HepG2 (cell line): Measurements from ENCODE around the gene SLC44A4. TPM values are rescaled to one million over a fixed set of nuclear protein-coding genes. Genes with fewer than 3 reads are reported as not detected.

ENCODE experiments used
- CAMTA2 ChIP-seq: sonication (generic); formaldehyde crosslinking; IDR thresholded peaks from 2 replicates; pipeline ENCODE4 v1.4.0; 2020; ENCODE audit warnings: mild to moderate bottlenecking, missing genetic modification reagents, borderline replicate concordance
- FOXK2 ChIP-seq: fragments of 450-650 bp; IDR thresholded peaks from 2 replicates; pipeline ENCODE4 v1.6.1; 2016
- GZF1 ChIP-seq: sonication (generic); formaldehyde crosslinking; IDR thresholded peaks from 2 replicates; pipeline ENCODE4 v1.5.1; 2020; ENCODE audit warnings: mild to moderate bottlenecking, missing genetic modification reagents
- KAT8 ChIP-seq: IDR thresholded peaks from 2 replicates; pipeline ENCODE4 v1.6.1; 2016; ENCODE audit warnings: missing genetic modification reagents, missing compliant biosample characterization
- KDM5B ChIP-seq: sonication (generic); formaldehyde crosslinking; IDR thresholded peaks from 2 replicates; pipeline ENCODE4 v1.4.0; 2020; ENCODE audit warnings: missing genetic modification reagents, mild to moderate bottlenecking, borderline replicate concordance
- TEAD2 ChIP-seq: sonication (generic); formaldehyde crosslinking; IDR thresholded peaks from 2 replicates; pipeline ENCODE4 v1.9.0; 2021; ENCODE audit warnings: missing genetic modification reagents
- ZFAT ChIP-seq: sonication (generic); formaldehyde crosslinking; conservative IDR thresholded peaks from 2 replicates; pipeline ENCODE4 v1.8.1; 2023; ENCODE audit warnings: missing genetic modification reagents, inconsistent platforms
- ZKSCAN5 ChIP-seq: sonication (generic); formaldehyde crosslinking; IDR thresholded peaks from 2 replicates; pipeline ENCODE4 v1.5.1; 2020; ENCODE audit warnings: mild to moderate bottlenecking, missing genetic modification reagents
- ZMAT3 ChIP-seq: sonication (generic); formaldehyde crosslinking; conservative IDR thresholded peaks from 2 replicates; pipeline ENCODE4 v1.7.0; 2021; ENCODE audit warnings: missing genetic modification reagents
- ZNF746 ChIP-seq: sonication (generic); formaldehyde crosslinking; IDR thresholded peaks from 2 replicates; pipeline ENCODE4 v1.8.0; 2022; ENCODE audit warnings: mild to moderate bottlenecking, missing genetic modification reagents
- polyA plus RNA-seq, 8 experiments: library from polyadenylated mRNA; depleted of rRNA in 3 of 8; stranded (reverse) in 7 of 8; unstranded in 1 of 8; fragments of >200 nt; fragmentation: Illumina TruSeq in 4 of 8; extraction: Trizol in 4 of 8; gene quantifications; 2 replicates each; pipeline versions ENCODE4 v1.2.1 to v1.2.3, GENCODE V29; 2011 to 2016; ENCODE audit warnings: low read depth in 4 of 8, missing spikeins in 1 of 8, mixed read lengths in 1 of 8; ENCODE audit not compliant: insufficient read depth in 1 of 8
- total RNA-seq, 5 experiments: library from RNA; depleted of rRNA; stranded (reverse); fragments of >200 nt; fragmentation: Illumina TruSeq; extraction: Trizol; gene quantifications; 2 replicates each; pipeline ENCODE4 v1.2.3, GENCODE V29; 2016; ENCODE audit warnings: low read depth in 1 of 5
- TF ChIP-seq, protein P1 (sequence below): sonication (generic); formaldehyde crosslinking; IDR thresholded peaks from 2 replicates; pipeline ENCODE4 v1.5.1; 2020; ENCODE audit warnings: mild to moderate bottlenecking, missing genetic modification reagents, borderline replicate concordance
- TF ChIP-seq, protein P2 (sequence below): sonication (generic); formaldehyde crosslinking; IDR thresholded peaks from 2 replicates; pipeline ENCODE4 v1.4.0; 2020; ENCODE audit warnings: mild to moderate bottlenecking, low read depth, missing genetic modification reagents
- TF ChIP-seq, protein P3 (sequence below): IDR thresholded peaks from 2 replicates; pipeline ENCODE4 v1.6.1; 2016
- TF ChIP-seq, protein P4 (sequence below): sonication (generic); formaldehyde crosslinking; IDR thresholded peaks from 2 replicates; pipeline ENCODE4 v1.9.0; 2021; ENCODE audit warnings: missing genetic modification reagents, borderline replicate concordance
- TF ChIP-seq, protein P5 (sequence below): sonication (generic); formaldehyde crosslinking; IDR thresholded peaks from 2 replicates; pipeline ENCODE4 v1.4.0; 2020; ENCODE audit warnings: missing genetic modification reagents; ENCODE audit errors: not compliant biosample characterization
- TF ChIP-seq, protein P6 (sequence below): IDR thresholded peaks from 2 replicates; pipeline ENCODE4 v1.6.1; 2012; ENCODE audit warnings: low read length, improper control_type of control experiment

Gene SLC44A4
- total and polyA plus RNA-seq, 2 of the 13 experiments (the other 11 are each of a cell fraction or from before 2014, with no cell fraction given) = 3.5 to 5.9 TPM

DNA sequence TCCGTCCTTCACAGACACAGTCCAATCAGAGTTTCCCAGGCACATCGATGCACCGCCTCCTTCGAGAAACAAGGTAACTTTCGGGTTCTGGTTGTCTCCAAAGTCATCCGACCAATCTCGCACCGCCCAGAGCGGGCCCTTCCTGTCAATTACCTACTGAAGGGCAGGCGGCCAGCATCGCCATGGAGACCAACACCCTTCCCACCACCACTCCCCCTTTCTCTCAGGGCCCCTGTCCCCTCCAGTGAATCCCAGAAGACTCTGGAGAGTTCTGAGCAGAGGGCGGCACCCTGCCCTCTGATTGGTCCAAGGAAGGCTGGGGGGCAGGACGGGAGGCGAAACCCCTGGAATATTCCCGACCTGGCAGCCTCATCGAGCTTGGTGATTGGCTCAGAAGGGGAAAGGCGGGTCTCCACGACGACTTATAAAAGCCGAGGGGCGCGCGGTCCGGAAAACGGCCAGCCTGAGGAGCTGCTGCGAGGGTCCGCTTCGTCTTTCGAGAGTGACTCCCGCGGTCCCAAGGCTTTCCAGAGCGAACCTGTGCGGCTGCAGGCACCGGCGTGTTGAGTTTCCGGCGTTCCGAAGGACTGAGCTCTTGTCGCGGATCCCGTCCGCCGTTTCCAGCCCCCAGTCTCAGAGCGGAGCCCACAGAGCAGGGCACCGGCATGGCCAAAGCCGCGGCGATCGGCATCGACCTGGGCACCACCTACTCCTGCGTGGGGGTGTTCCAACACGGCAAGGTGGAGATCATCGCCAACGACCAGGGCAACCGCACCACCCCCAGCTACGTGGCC lies 51.3 kb downstream of the SLC44A4 start, which contains the start of gene HSPA1B (continued):
- TF ChIP-seq, protein P1, sequence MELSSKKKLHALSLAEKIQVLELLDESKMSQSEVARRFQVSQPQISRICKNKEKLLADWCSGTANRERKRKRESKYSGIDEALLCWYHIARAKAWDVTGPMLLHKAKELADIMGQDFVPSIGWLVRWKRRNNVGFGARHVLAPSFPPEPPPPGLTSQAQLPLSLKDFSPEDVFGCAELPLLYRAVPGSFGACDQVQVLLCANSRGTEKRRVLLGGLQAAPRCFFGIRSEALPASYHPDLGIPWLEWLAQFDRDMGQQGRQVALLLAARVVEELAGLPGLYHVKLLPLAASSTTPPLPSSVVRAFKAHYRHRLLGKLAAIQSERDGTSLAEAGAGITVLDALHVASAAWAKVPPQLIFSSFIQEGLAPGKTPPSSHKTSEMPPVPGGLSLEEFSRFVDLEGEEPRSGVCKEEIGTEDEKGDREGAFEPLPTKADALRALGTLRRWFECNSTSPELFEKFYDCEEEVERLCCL (CRISPR knock-in tag) = no peak; the same call in 1 of the 2 replicates
- TF ChIP-seq, protein P2, sequence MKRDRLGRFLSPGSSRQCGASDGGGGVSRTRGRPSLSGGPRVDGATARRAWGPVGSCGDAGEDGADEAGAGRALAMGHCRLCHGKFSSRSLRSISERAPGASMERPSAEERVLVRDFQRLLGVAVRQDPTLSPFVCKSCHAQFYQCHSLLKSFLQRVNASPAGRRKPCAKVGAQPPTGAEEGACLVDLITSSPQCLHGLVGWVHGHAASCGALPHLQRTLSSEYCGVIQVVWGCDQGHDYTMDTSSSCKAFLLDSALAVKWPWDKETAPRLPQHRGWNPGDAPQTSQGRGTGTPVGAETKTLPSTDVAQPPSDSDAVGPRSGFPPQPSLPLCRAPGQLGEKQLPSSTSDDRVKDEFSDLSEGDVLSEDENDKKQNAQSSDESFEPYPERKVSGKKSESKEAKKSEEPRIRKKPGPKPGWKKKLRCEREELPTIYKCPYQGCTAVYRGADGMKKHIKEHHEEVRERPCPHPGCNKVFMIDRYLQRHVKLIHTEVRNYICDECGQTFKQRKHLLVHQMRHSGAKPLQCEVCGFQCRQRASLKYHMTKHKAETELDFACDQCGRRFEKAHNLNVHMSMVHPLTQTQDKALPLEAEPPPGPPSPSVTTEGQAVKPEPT (CRISPR knock-in tag) = no peak
- TF ChIP-seq KDM5B (CRISPR knock-in tag) (peak; percentile 81; the same call in 1 of the 2 replicates), ZMAT3 (CRISPR knock-in tag) (no peak), ZKSCAN5 (CRISPR knock-in tag) (0 out of 2 replicates have a peak, but pooled peaks have one; percentile 34), FOXK2 (peak; percentile 55; the same call in 1 of the 2 replicates), CAMTA2 (CRISPR knock-in tag) (no peak), GZF1 (CRISPR knock-in tag) (peak; percentile 44; the same call in 1 of the 2 replicates), ZFAT (CRISPR knock-in tag) (no peak), KAT8 (CRISPR knock-in tag) (peak; percentile 73), TEAD2 (CRISPR knock-in tag) (no peak), ZNF746 (CRISPR knock-in tag) (no peak; the same call in 1 of the 2 replicates)
- TF ChIP-seq, protein P3, sequence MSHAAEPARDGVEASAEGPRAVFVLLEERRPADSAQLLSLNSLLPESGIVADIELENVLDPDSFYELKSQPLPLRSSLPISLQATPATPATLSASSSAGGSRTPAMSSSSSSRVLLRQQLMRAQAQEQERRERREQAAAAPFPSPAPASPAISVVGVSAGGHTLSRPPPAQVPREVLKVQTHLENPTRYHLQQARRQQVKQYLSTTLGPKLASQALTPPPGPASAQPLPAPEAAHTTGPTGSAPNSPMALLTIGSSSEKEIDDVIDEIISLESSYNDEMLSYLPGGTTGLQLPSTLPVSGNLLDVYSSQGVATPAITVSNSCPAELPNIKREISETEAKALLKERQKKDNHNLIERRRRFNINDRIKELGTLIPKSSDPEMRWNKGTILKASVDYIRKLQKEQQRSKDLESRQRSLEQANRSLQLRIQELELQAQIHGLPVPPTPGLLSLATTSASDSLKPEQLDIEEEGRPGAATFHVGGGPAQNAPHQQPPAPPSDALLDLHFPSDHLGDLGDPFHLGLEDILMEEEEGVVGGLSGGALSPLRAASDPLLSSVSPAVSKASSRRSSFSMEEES (CRISPR knock-in tag) = peak; percentile 70
- TF ChIP-seq, protein P4, sequence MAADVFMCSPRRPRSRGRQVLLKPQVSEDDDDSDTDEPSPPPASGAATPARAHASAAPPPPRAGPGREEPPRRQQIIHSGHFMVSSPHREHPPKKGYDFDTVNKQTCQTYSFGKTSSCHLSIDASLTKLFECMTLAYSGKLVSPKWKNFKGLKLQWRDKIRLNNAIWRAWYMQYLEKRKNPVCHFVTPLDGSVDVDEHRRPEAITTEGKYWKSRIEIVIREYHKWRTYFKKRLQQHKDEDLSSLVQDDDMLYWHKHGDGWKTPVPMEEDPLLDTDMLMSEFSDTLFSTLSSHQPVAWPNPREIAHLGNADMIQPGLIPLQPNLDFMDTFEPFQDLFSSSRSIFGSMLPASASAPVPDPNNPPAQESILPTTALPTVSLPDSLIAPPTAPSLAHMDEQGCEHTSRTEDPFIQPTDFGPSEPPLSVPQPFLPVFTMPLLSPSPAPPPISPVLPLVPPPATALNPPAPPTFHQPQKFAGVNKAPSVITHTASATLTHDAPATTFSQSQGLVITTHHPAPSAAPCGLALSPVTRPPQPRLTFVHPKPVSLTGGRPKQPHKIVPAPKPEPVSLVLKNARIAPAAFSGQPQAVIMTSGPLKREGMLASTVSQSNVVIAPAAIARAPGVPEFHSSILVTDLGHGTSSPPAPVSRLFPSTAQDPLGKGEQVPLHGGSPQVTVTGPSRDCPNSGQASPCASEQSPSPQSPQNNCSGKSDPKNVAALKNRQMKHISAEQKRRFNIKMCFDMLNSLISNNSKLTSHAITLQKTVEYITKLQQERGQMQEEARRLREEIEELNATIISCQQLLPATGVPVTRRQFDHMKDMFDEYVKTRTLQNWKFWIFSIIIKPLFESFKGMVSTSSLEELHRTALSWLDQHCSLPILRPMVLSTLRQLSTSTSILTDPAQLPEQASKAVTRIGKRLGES (CRISPR knock-in tag) = peak; percentile 77; the same call in 1 of the 2 replicates
- TF ChIP-seq, protein P5, sequence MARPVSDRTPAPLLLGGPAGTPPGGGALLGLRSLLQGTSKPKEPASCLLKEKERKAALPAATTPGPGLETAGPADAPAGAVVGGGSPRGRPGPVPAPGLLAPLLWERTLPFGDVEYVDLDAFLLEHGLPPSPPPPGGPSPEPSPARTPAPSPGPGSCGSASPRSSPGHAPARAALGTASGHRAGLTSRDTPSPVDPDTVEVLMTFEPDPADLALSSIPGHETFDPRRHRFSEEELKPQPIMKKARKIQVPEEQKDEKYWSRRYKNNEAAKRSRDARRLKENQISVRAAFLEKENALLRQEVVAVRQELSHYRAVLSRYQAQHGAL = peak; percentile 82
- TF ChIP-seq, protein P6, sequence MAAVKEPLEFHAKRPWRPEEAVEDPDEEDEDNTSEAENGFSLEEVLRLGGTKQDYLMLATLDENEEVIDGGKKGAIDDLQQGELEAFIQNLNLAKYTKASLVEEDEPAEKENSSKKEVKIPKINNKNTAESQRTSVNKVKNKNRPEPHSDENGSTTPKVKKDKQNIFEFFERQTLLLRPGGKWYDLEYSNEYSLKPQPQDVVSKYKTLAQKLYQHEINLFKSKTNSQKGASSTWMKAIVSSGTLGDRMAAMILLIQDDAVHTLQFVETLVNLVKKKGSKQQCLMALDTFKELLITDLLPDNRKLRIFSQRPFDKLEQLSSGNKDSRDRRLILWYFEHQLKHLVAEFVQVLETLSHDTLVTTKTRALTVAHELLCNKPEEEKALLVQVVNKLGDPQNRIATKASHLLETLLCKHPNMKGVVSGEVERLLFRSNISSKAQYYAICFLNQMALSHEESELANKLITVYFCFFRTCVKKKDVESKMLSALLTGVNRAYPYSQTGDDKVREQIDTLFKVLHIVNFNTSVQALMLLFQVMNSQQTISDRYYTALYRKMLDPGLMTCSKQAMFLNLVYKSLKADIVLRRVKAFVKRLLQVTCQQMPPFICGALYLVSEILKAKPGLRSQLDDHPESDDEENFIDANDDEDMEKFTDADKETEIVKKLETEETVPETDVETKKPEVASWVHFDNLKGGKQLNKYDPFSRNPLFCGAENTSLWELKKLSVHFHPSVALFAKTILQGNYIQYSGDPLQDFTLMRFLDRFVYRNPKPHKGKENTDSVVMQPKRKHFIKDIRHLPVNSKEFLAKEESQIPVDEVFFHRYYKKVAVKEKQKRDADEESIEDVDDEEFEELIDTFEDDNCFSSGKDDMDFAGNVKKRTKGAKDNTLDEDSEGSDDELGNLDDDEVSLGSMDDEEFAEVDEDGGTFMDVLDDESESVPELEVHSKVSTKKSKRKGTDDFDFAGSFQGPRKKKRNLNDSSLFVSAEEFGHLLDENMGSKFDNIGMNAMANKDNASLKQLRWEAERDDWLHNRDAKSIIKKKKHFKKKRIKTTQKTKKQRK = 0 out of 2 replicates have a peak, but pooled peaks have one; percentile 33
